ENCODE measurements around the gene INO80E. TPM values are rescaled to one million over a fixed set of nuclear protein-coding genes. Genes with fewer than 3 reads are reported as not detected.

INO80E gene
- total and polyA plus RNA-seq, 3 experiments from 2014 or later, result 6.5 to 123 (median 121) TPM

GRCh38 chr16:30018731-30019158 is 22.7 kb downstream of the INO80E start:
- H3K36me3 ChIP-seq (ENCODE audit: insufficient read depth, low read length), result no peaks in the 10 kb centered on the region
- POLR2A ChIA-PET, result no interaction called here
- Mint-ChIP-seq H3K36me3 (peaks cover 0 to 1% (median 0%) of the 10 kb centered on the region in 3 donors), H3K27me3 (peaks cover 5 to 6% of the 10 kb centered on the region in 2 donors), H3K27ac (peak overlapping the region in 2 of 8 donors; percentile 45 to 53), H3K4me1 (peaks cover 5 to 12% (median 7%) of the 10 kb centered on the region in 3 donors), H3K4me3 (peak overlapping the region in 1 of 7 donors; percentile 26), H3K9me3 (no peaks in the 10 kb centered on the region)
- H3K4me1 ChIP-seq (ENCODE audit: insufficient read depth, low read length), result peaks cover 11% of the 10 kb centered on the region
- DNase-seq, result no peak
- H3K9me3 ChIP-seq (ENCODE audit: low read length), result no peaks in the 10 kb centered on the region
- no peak overlapping the region for H3K27ac ChIP-seq (ENCODE audit: low read depth, low read length)
- H3K4me3 ChIP-seq (ENCODE audit: low read length), result no peak overlapping the region
- CTCF ChIA-PET, result interaction anchor here (1.1 to 2.7 kb wide), 4 partner anchors 13 to 328 kb away, joined by 4 to 11 read pairs (median 5); no protein-coding TSS in a partner anchor
- no peaks in the 10 kb centered on the region for H3K27me3 ChIP-seq (ENCODE audit: insufficient read depth, low read length, poor library complexity, severe bottlenecking)

DNA sequence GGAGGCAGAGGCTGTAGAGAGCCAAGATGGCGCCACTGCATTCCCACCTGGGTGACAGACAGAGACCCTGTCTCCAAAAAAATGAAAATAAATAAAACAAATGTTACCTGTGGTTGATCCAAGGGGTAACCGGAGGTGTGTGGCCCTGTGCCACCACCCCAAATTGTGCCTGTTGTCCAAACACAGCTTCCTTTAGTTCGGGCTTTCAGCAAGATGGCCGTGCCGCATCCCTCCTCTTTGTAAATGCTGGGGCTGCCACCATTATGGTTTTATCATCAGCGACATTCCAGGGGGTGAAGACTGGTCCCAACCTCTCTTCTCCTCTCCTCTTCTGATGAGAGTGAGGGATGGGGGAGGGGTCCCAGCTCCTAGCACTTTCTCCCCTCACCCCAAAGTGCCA is 26.8 kb downstream of the INO80E start, which contains the start of gene C16orf92:
Gene C16orf92 (plus strand): TSS at position 312 of the 400 bp plus-strand sequence. CDS start 143 bp downstream, outside the sequence.
- DNase-seq, result no peak
- no peak within 1 kb of the TSS for H3K27ac Mint-ChIP-seq
- H3K9me3 Mint-ChIP-seq, result no peaks in the 10 kb centered on the region
- Histone ChIP-seq H3K27me3 (ENCODE audit: insufficient read depth, low read length, poor library complexity, severe bottlenecking) (no peaks in the 10 kb centered on the region), H3K27ac (ENCODE audit: low read depth, low read length) (no peak within 1 kb of the TSS), H3K4me1 (ENCODE audit: insufficient read depth, low read length) (peaks cover 11% of the 10 kb centered on the region), H3K36me3 (ENCODE audit: insufficient read depth, low read length) (no peaks in the 10 kb centered on the region), H3K4me3 (ENCODE audit: low read length) (no peak within 1 kb of the TSS), H3K9me3 (ENCODE audit: low read length) (no peaks in the 10 kb centered on the region)
- ChIA-PET CTCF (interaction anchor here (1.0 to 1.2 kb wide), 3 partner anchors 8 to 331 kb away, joined by 3 to 4 read pairs (median 3); partner anchors contain the start of gene TLCD3B), POLR2A (no interaction called here)
- peaks cover 5 to 12% (median 7%) of the 10 kb centered on the region in 3 donors for H3K4me1 Mint-ChIP-seq
- peaks cover 0 to 5% (median 0%) of the 10 kb centered on the region in 3 donors for H3K36me3 Mint-ChIP-seq
- H3K27me3 Mint-ChIP-seq, result peaks cover 22 to 25% of the 10 kb centered on the region in 2 donors
- H3K4me3 Mint-ChIP-seq, result no peak within 1 kb of the TSS

GRCh38 chr16:30023586-30023985 is 27.5 kb downstream of the INO80E start:
- Mint-ChIP-seq H3K4me3 (no peak overlapping the region), H3K36me3 (peaks cover 0 to 5% (median 0%) of the 10 kb centered on the region in 3 donors), H3K27ac (no peak overlapping the region), H3K4me1 (peaks cover 5 to 12% (median 7%) of the 10 kb centered on the region in 3 donors), H3K27me3 (peaks cover 26 to 32% of the 10 kb centered on the region in 2 donors), H3K9me3 (no peaks in the 10 kb centered on the region)
- Histone ChIP-seq H3K27me3 (ENCODE audit: insufficient read depth, low read length, poor library complexity, severe bottlenecking) (no peaks in the 10 kb centered on the region), H3K27ac (ENCODE audit: low read depth, low read length) (no peak overlapping the region), H3K9me3 (ENCODE audit: low read length) (no peaks in the 10 kb centered on the region), H3K4me1 (ENCODE audit: insufficient read depth, low read length) (peaks cover 11% of the 10 kb centered on the region), H3K36me3 (ENCODE audit: insufficient read depth, low read length) (no peaks in the 10 kb centered on the region), H3K4me3 (ENCODE audit: low read length) (no peak overlapping the region)
- POLR2A ChIA-PET, result no interaction called here
- CTCF ChIA-PET, result interaction anchor here (1.0 kb wide), 1 partner anchor 332 kb away, joined by 4 read pairs; no protein-coding TSS in a partner anchor
- no peak for DNase-seq

- peaks cover 8% of the 10 kb centered on the region for H3K27me3 ChIP-seq (ENCODE audit: insufficient read depth, low read length, poor library complexity, severe bottlenecking)
- no peak overlapping the region for H3K4me3 ChIP-seq (ENCODE audit: low read length)
- H3K36me3 ChIP-seq (ENCODE audit: insufficient read depth, low read length), result no peaks in the 10 kb centered on the region
- Mint-ChIP-seq H3K4me1 (peaks cover 5 to 12% (median 7%) of the 10 kb centered on the region in 3 donors), H3K36me3 (peaks cover 0 to 5% (median 0%) of the 10 kb centered on the region in 3 donors), H3K4me3 (no peak overlapping the region), H3K27me3 (peaks cover 31 to 38% of the 10 kb centered on the region in 2 donors), H3K27ac (no peak overlapping the region), H3K9me3 (no peaks in the 10 kb centered on the region)
- DNase-seq, result no peak
- ChIA-PET CTCF (no interaction called here), POLR2A (no interaction called here)
- no peak overlapping the region for H3K27ac ChIP-seq (ENCODE audit: low read depth, low read length)
- H3K4me1 ChIP-seq (ENCODE audit: insufficient read depth, low read length), result peaks cover 11% of the 10 kb centered on the region
- no peaks in the 10 kb centered on the region for H3K9me3 ChIP-seq (ENCODE audit: low read length)
These were observed 28.4 kb downstream of the INO80E start for GRCh38 chr16:30024451-30024850.

- H3K4me1 Mint-ChIP-seq, result peaks cover 7 to 17% (median 7%) of the 10 kb centered on the region in 3 donors
- POLR2A ChIA-PET, result no interaction called here
- H3K4me1 ChIP-seq (ENCODE audit: insufficient read depth, low read length), result peaks cover 11% of the 10 kb centered on the region
- CTCF ChIA-PET, result no interaction called here
- no peak overlapping the region for H3K27ac Mint-ChIP-seq
- no peaks in the 10 kb centered on the region for H3K9me3 Mint-ChIP-seq
- peaks cover 36 to 45% of the 10 kb centered on the region in 2 donors for H3K27me3 Mint-ChIP-seq
- no peak overlapping the region for H3K4me3 ChIP-seq (ENCODE audit: low read length)
- H3K27ac ChIP-seq (ENCODE audit: low read depth, low read length), result no peak overlapping the region
- H3K4me3 Mint-ChIP-seq, result no peak overlapping the region
- H3K27me3 ChIP-seq (ENCODE audit: insufficient read depth, low read length, poor library complexity, severe bottlenecking), result peaks cover 15% of the 10 kb centered on the region
- H3K36me3 Mint-ChIP-seq, result peaks cover 0 to 5% (median 0%) of the 10 kb centered on the region in 3 donors
- no peaks in the 10 kb centered on the region for H3K9me3 ChIP-seq (ENCODE audit: low read length)
- H3K36me3 ChIP-seq (ENCODE audit: insufficient read depth, low read length), result no peaks in the 10 kb centered on the region
- DNase-seq, result no peak
These were observed 29.1 kb downstream of the INO80E start for GRCh38 chr16:30025156-30025555.

DNA sequence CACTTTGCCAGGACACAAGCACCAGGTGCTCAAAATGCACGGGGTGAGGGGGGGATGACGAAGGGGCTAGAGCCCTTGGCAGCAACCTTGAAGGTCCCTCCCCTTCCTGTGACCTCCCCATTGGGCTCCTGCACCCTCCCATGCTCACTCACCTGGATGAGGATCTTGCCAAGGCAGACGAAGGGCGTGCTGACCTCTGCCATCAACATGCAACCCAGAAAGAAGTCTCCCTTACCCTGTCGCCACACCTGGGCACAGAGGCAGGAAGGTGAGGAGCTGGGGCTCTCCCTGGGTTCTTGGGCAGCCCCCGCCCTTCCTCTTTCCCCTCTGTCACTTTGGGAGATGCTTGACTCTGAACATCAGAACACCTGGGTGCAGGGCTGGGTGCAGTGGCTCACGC is 29.5 kb downstream of the INO80E start:
- peaks cover 11% of the 10 kb centered on the region for H3K4me1 ChIP-seq (ENCODE audit: insufficient read depth, low read length)
- no peak overlapping the region for H3K27ac Mint-ChIP-seq
- H3K4me3 Mint-ChIP-seq, result no peak overlapping the region
- no peak for DNase-seq
- peaks cover 0 to 5% (median 0%) of the 10 kb centered on the region in 3 donors for H3K36me3 Mint-ChIP-seq
- POLR2A ChIA-PET, result interaction anchor here (0.6 kb wide), 1 partner anchor 12 kb away, joined by 8 read pairs; no protein-coding TSS in a partner anchor
- peaks cover 18% of the 10 kb centered on the region for H3K27me3 ChIP-seq (ENCODE audit: insufficient read depth, low read length, poor library complexity, severe bottlenecking)
- CTCF ChIA-PET, result no interaction called here
- H3K27ac ChIP-seq (ENCODE audit: low read depth, low read length), result no peak overlapping the region
- no peaks in the 10 kb centered on the region for H3K9me3 Mint-ChIP-seq
- peaks cover 36 to 47% of the 10 kb centered on the region in 2 donors for H3K27me3 Mint-ChIP-seq
- no peaks in the 10 kb centered on the region for H3K36me3 ChIP-seq (ENCODE audit: insufficient read depth, low read length)
- peaks cover 7 to 19% (median 8%) of the 10 kb centered on the region in 3 donors for H3K4me1 Mint-ChIP-seq
- no peaks in the 10 kb centered on the region for H3K9me3 ChIP-seq (ENCODE audit: low read length)
- H3K4me3 ChIP-seq (ENCODE audit: low read length), result no peak overlapping the region

- ChIA-PET POLR2A (no interaction called here), CTCF (no interaction called here)
- H3K27me3 ChIP-seq (ENCODE audit: insufficient read depth, low read length, poor library complexity, severe bottlenecking), result peaks cover 23% of the 10 kb centered on the region
- DNase-seq, result no peak
- H3K27ac ChIP-seq (ENCODE audit: low read depth, low read length), result no peak overlapping the region
- Mint-ChIP-seq H3K4me1 (peaks cover under 1 to 11% (median 3%) of the 10 kb centered on the region in 3 donors), H3K27ac (peak overlapping the region in 1 of 8 donors; percentile 22), H3K36me3 (peaks cover 0 to 5% (median 0%) of the 10 kb centered on the region in 3 donors), H3K9me3 (no peaks in the 10 kb centered on the region), H3K4me3 (no peak overlapping the region), H3K27me3 (peaks cover 35 to 44% of the 10 kb centered on the region in 2 donors)
- no peaks in the 10 kb centered on the region for H3K36me3 ChIP-seq (ENCODE audit: insufficient read depth, low read length)
- peaks cover 6% of the 10 kb centered on the region for H3K4me1 ChIP-seq (ENCODE audit: insufficient read depth, low read length)
- H3K4me3 ChIP-seq (ENCODE audit: low read length), result no peak overlapping the region
- H3K9me3 ChIP-seq (ENCODE audit: low read length), result no peaks in the 10 kb centered on the region
These were observed 30.4 kb downstream of the INO80E start for GRCh38 chr16:30026449-30026848.

DNA sequence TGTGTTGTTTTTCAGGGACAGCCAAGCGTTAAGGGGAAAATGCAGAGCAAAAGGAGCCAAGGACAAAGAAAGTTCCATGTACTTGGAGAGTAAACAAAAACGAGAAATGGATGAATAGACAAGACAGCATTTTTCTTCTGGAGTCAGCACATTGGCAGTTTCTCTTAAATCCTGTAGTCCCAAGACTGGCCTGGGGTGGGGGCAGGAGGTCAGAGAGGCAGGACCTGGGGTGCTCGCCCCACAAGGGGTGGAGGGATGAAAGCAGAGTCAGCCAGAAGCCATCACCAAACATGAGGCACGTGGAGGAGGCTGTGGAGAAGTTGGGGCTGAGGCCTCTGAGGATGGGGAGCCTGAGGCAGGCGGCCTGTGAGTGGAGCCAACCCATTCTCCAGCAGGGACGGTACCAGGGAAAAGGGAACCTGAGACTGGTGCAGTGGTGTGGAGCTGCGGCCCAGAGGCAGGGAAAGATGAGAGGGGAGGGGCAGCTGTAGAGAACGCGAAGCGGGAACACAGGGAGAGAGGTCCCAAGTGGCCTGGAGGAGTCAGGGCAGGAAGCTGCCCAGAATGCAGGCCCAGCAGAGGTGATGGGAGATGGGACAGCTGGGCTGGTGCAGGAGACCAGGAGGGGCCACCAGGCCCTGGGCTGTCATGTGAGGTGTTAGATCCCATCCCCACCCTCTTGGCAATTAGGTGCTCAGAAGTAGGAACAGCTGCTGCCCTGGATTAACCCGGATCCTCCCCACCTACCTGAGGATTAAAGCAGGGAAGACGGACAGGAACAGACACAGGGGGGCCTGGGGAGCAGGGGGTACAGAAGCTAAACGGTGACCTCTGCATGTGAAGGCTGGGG is 31.8 kb downstream of the INO80E start:
- Histone ChIP-seq H3K27me3 (ENCODE audit: insufficient read depth, low read length, poor library complexity, severe bottlenecking) (peaks cover 36% of the 10 kb centered on the region), H3K9me3 (ENCODE audit: low read length) (no peaks in the 10 kb centered on the region), H3K4me3 (ENCODE audit: low read length) (no peak overlapping the region), H3K4me1 (ENCODE audit: insufficient read depth, low read length) (peaks cover 4% of the 10 kb centered on the region), H3K27ac (ENCODE audit: low read depth, low read length) (no peak overlapping the region), H3K36me3 (ENCODE audit: insufficient read depth, low read length) (no peaks in the 10 kb centered on the region)
- H3K27ac Mint-ChIP-seq, result no peak overlapping the region
- peaks cover 43 to 54% of the 10 kb centered on the region in 2 donors for H3K27me3 Mint-ChIP-seq
- no peak overlapping the region for H3K4me3 Mint-ChIP-seq
- no peaks in the 10 kb centered on the region for H3K9me3 Mint-ChIP-seq
- CTCF ChIA-PET, result no interaction called here
- peaks cover 0 to 5% (median 0%) of the 10 kb centered on the region in 3 donors for H3K36me3 Mint-ChIP-seq
- peaks cover 0 to 10% (median 5%) of the 10 kb centered on the region in 3 donors for H3K4me1 Mint-ChIP-seq
- POLR2A ChIA-PET, result no interaction called here
- no peak for DNase-seq

All from CD8-positive, alpha-beta memory T cell (primary cell).